ENCODE results near the gene NSUN2.
A peak's percentile ranks its signal among the peaks of the same experiment; 100 is the strongest.

The NSUN2 gene

DNA sequence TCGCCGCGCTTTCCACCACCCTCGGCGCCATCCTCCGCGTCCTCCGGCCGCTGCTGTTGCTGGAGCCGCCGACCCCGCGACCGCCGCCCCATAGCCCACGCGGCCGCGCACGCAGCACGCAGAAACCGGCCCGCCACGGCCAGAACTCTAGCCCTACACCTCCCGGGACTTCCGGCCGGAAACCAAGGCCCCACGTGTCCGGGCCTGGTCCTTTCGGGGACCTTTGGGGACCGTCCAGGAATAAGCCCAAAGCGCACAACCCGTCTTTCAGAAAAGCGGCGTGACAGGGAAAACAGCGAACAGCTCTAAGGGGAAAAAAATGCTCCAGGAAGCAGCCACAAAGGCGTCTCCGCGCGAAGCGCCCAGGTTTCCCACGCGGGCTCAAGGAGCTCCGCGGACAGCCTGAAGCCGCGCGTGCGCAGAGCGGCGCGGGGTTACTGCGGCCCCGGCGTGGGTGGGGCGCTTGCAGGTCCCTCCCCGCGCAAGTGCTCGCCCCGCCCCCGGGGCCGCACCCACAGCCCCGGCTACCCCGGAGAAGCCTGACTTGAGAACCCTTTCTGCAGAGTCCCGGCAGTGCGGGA, at the start of gene NSUN2, which contains the start of gene SRD5A1:
Gene NSUN2, minus strand, starts transcription at position 157 of the 581 bp plus-strand sequence. Its CDS starts 65 bp downstream, at position 92.
Gene SRD5A1, plus strand, starts transcription at position 553 of the 581 bp plus-strand sequence. CDS start 137 bp downstream, outside the sequence.
- H3K4me3 ChIP-seq (ENCODE audit: low read depth, low read length), result peak within 1 kb of the TSS; percentile 71
- DNase-seq (ENCODE audit: low read depth), result peak; percentile 64
- TF ChIP-seq, protein P1, sequence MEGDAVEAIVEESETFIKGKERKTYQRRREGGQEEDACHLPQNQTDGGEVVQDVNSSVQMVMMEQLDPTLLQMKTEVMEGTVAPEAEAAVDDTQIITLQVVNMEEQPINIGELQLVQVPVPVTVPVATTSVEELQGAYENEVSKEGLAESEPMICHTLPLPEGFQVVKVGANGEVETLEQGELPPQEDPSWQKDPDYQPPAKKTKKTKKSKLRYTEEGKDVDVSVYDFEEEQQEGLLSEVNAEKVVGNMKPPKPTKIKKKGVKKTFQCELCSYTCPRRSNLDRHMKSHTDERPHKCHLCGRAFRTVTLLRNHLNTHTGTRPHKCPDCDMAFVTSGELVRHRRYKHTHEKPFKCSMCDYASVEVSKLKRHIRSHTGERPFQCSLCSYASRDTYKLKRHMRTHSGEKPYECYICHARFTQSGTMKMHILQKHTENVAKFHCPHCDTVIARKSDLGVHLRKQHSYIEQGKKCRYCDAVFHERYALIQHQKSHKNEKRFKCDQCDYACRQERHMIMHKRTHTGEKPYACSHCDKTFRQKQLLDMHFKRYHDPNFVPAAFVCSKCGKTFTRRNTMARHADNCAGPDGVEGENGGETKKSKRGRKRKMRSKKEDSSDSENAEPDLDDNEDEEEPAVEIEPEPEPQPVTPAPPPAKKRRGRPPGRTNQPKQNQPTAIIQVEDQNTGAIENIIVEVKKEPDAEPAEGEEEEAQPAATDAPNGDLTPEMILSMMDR (IDR thresholded peaks at IDR 0.05; ENCODE audit: control insufficient read depth, extremely low read depth, insufficient read depth), result no peak

DNA sequence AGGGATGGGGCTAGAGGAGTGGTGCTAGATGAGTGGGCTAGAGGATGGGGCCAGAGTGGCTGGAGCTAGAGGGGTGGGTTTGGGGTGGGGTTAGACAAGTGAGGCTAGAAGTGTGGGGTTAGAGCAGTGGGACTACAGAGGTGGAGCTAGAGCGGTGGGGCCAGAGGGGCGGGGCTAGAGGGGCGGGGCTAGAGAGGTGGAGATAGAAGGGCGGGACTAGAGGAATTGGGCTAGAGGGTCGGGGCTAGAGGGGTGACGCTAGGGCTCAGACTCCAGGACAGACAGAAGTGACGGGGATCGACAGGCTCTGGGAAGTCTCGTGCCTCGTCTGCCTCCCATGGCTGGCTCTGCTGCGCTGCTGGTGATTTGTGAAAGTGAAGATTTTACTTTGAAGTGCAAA, 49.4 kb upstream of the NSUN2 start:
- TF ChIP-seq, protein P1 (IDR thresholded peaks at IDR 0.05; ENCODE audit: control insufficient read depth, extremely low read depth, insufficient read depth), result no peak
- H3K4me3 ChIP-seq (ENCODE audit: low read depth, low read length), result no peak overlapping the region
- no peak for DNase-seq (ENCODE audit: low read depth)

DNA sequence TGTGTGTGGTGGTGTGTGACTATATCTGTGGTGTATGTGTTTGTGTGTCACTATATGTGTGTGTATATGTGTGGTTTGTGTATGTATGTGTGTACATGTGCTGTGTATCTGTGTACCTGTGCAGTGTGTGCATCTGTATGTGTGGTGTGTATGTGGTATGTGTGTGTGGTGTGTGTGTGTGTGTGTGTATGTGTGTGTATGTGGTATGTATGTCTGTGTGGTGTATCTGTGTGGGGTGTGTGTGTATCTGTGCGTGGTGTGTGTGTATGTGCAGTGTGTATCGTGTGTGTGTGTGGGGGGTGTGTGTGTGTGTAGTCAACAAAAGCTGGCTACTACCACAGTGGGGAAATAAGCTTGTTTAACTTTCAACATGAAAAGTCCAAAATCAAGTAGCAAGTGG, 48.8 kb upstream of the NSUN2 start:
- TF ChIP-seq, protein P1 (IDR thresholded peaks at IDR 0.05; ENCODE audit: control insufficient read depth, extremely low read depth, insufficient read depth), result no peak
- no peak for DNase-seq (ENCODE audit: low read depth)
- H3K4me3 ChIP-seq (ENCODE audit: low read depth, low read length), result no peak overlapping the region

DNA sequence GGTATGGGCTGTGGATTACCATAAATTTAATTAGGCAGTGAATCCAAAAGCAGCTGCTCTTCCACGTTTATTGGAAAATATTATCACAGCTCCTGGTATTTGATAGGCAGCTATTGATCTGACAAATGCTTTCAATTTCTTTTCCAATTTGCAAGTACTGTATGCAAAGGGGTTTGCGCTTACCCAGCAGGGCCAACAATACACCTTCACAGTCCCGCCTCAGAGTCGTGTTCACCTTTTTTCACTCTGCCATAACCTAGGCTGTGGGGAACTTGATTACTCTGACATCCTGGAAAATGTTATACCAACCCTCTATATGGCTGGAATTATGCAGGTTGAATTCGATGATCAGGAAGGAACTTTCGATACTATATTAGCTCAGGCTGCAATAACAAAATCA, 48.1 kb upstream of the NSUN2 start:
- TF ChIP-seq, protein P1 (IDR thresholded peaks at IDR 0.05; ENCODE audit: control insufficient read depth, extremely low read depth, insufficient read depth), result no peak
- no peak overlapping the region for H3K4me3 ChIP-seq (ENCODE audit: low read depth, low read length)
- DNase-seq (ENCODE audit: low read depth), result no peak

DNA sequence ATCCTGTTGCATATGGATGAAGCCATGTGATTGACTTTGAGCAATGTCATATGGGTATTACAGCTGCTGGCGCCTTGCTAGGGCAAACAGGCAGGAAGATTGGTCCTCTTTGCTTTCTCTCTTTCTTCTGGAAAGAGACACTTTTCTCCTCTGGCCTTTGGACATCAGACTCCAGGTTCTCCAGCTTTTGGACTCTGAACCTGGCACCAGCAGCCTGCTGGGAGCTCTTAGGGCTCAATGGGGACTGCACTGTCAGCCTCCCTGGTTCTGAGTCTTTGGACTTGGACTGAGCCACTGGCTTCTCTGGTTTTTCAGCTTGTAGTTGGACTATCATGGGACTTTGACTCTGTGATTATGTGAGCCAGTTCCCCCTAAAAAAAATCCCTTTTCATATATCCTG, 45.5 kb upstream of the NSUN2 start:
- TF ChIP-seq, protein P1 (IDR thresholded peaks at IDR 0.05; ENCODE audit: control insufficient read depth, extremely low read depth, insufficient read depth), result no peak
- DNase-seq (ENCODE audit: low read depth), result no peak
- no peak overlapping the region for H3K4me3 ChIP-seq (ENCODE audit: low read depth, low read length)

DNA sequence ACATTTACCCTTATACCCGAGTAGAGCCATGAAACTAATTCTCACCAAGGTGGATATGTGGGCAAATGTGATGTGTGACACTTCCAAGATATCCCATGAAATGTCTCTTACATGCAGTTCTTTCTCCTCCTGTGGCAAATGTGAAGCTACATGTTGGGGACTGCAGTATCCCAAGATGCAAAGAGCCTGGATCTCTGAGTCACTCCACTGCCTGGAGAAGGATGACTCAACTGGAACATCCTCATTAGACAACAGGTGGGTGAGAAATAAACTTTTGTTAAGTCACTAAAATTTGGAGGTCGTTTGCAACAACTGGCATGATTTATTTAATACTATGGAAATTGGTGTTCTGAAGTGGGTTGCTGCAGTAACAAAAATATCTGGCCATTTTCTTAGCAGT, 43.9 kb upstream of the NSUN2 start:
- no peak overlapping the region for H3K4me3 ChIP-seq (ENCODE audit: low read depth, low read length)
- no peak for DNase-seq (ENCODE audit: low read depth)
- TF ChIP-seq, protein P1 (IDR thresholded peaks at IDR 0.05; ENCODE audit: control insufficient read depth, extremely low read depth, insufficient read depth), result no peak
